Thyroid gland (tissue), 4 donors: ENCODE results near the gene EGLN3. TPM values are rescaled to one million over a fixed set of nuclear protein-coding genes. Genes with fewer than 3 reads are reported as not detected.
A peak's percentile ranks its signal among the peaks of the same experiment; 100 is the strongest.

Source experiments
- DNase-seq, 2 donors: peaks; one replicate each; pipeline ENCODE4 v3.0.0-alpha.2; 2019
- H3K27ac ChIP-seq, 3 donors: fragments of 200-600 bp; sonication (generic); 1 replicate in 2 of 3; 2 replicates in 1 of 3; pipeline ENCODE4 v1.5.1; 2016 to 2019; ENCODE audit warnings: mild to moderate bottlenecking in 1 of 3, moderate library complexity in 1 of 3
- H3K27me3 ChIP-seq: fragments of 200-600 bp; sonication (generic); one replicate; pipeline ENCODE4 v1.5.1; 2019
- H3K36me3 ChIP-seq, 2 donors: fragments of 200-600 bp; sonication (generic); one replicate each; pipeline ENCODE4 v1.5.1; 2016 to 2019
- H3K4me1 ChIP-seq, 2 donors: fragments of 200-600 bp; sonication (generic); one replicate each; pipeline ENCODE4 v1.5.1; 2017 to 2019
- H3K4me3 ChIP-seq, 3 donors: fragments of 200-600 bp; sonication (generic); replicated peaks in 1 of 3; 1 replicate in 2 of 3; 2 replicates in 1 of 3; pipeline ENCODE4 v1.5.1; 2016; ENCODE audit warnings: mild to moderate bottlenecking in 1 of 3
- H3K9me3 ChIP-seq: fragments of 200-600 bp; sonication (generic); one replicate; pipeline ENCODE4 v1.5.1; 2017
- POLR2A ChIP-seq, 2 donors: fragments of 450-650 bp; IDR thresholded peaks; one replicate each; pipeline ENCODE4 v1.6.1; 2017; ENCODE audit warnings: antibody characterized with exemption in 2 of 2, mild to moderate bottlenecking in 2 of 2, moderate library complexity in 1 of 2
- WGBS, 2 donors: methylation state at CpG; one replicate each; pipeline ENCODE4 v1.1.5; 2017; 5-methylcytosine and 5-hydroxymethylcytosine counted together
- intact Hi-C: fragments of 100-400 bp; cut with DNase I; formaldehyde crosslinking; loops from one replicate; pipeline ENCODE4 v1.15.1; 2023
- total RNA-seq, 4 donors: library from RNA; depleted of rRNA; stranded (reverse); fragments of >200 nt; gene quantifications; one replicate each; pipeline ENCODE4 v1.2.3, GENCODE V29; 2016
- TF ChIP-seq, protein P1 (sequence below), 6 experiments: fragments of 200-600 bp in 3 of 6; fragments of 450-650 bp in 3 of 6; sonication (generic) in 3 of 6; IDR thresholded peaks; one replicate each; pipeline ENCODE4 v1.5.1; 2016 to 2019; ENCODE audit warnings: antibody characterized with exemption in 6 of 6, mild to moderate bottlenecking in 2 of 6, inconsistent platforms in 1 of 6, moderate library complexity in 1 of 6

Gene EGLN3
- total RNA-seq, 4 donors from 2014 or later = 8.8 to 11.5 (median 10.2) TPM

DNA sequence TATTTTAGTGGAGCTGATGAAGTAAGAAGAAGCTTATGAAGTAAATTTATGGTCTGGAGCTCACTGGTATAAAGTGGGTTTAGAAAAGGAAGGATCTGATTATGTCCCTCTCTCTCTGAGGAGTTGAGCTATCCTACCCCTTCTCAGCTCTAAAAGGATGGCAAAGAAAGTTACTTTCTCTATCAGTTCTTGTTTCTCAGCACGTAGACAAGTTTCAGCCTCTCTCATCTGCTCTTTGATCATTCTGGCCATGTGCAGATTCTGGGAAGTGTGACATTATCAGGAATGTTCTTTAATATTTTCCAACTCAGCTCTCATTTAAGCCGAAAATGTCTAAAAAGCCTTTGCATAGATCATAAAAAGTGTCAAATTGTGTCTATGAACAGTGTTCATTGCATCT is 5.8 kb upstream of the EGLN3 start:
- Histone ChIP-seq H3K4me3 (no peak overlapping the region), H3K27me3 (no peaks in the 10 kb centered on the region), H3K4me1 (peaks cover under 1 to 1% of the 10 kb centered on the region in 2 donors), H3K27ac (no peak overlapping the region), H3K9me3 (no peaks in the 10 kb centered on the region), H3K36me3 (no peaks in the 10 kb centered on the region)
- TF ChIP-seq POLR2A (IDR thresholded peaks at IDR 0.05) = no peak
- TF ChIP-seq, protein P1, sequence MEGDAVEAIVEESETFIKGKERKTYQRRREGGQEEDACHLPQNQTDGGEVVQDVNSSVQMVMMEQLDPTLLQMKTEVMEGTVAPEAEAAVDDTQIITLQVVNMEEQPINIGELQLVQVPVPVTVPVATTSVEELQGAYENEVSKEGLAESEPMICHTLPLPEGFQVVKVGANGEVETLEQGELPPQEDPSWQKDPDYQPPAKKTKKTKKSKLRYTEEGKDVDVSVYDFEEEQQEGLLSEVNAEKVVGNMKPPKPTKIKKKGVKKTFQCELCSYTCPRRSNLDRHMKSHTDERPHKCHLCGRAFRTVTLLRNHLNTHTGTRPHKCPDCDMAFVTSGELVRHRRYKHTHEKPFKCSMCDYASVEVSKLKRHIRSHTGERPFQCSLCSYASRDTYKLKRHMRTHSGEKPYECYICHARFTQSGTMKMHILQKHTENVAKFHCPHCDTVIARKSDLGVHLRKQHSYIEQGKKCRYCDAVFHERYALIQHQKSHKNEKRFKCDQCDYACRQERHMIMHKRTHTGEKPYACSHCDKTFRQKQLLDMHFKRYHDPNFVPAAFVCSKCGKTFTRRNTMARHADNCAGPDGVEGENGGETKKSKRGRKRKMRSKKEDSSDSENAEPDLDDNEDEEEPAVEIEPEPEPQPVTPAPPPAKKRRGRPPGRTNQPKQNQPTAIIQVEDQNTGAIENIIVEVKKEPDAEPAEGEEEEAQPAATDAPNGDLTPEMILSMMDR (IDR thresholded peaks at IDR 0.05) = no peak
- DNase-seq = no peak
- 87 to 92% methylated on average over 2 of the region's 2 CpGs for WGBS, 2 donors
- intact Hi-C loops = no loop called here

DNA sequence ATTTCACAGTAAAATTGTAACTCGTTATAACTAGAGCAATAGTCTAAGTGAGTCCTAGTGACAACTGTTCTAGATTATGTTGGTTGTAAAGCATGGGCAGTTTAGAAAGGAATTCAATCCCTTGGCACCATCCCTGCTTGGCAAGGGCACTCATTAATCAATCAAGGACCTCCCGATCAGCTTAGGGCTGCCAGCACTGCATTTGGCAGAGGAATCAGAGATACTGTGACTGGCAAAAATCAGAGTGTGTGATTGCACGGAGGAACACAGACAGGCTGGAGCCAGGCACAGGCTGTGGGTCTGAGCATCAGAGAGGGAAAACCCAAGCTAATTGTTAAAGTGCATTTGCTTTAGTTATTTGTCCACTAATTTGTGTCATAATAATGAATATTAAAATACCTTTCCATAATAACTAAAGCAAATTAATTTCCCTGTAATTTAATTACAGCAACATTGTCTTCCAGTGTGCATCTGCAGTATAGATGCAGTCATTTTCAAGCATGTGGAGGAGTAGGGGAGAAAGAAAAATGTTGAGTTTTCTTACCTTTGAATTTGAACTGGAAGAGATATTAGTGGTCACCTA is 3.2 kb upstream of the EGLN3 start:
- TF ChIP-seq, protein P1 (IDR thresholded peaks at IDR 0.05) = no peak
- TF ChIP-seq POLR2A (IDR thresholded peaks at IDR 0.05) = no peak
- DNase-seq = peak; percentile 62 to 70
- Histone ChIP-seq H3K9me3 (no peaks in the 10 kb centered on the region), H3K27ac (no peak overlapping the region), H3K36me3 (no peaks in the 10 kb centered on the region), H3K4me1 (peaks cover 5 to 10% of the 10 kb centered on the region in 2 donors), H3K4me3 (no peak overlapping the region), H3K27me3 (no peaks in the 10 kb centered on the region)
- WGBS, 2 donors = 27 to 46% methylated on average over 3 of the region's 3 CpGs
- intact Hi-C loops = no loop called here

DNA sequence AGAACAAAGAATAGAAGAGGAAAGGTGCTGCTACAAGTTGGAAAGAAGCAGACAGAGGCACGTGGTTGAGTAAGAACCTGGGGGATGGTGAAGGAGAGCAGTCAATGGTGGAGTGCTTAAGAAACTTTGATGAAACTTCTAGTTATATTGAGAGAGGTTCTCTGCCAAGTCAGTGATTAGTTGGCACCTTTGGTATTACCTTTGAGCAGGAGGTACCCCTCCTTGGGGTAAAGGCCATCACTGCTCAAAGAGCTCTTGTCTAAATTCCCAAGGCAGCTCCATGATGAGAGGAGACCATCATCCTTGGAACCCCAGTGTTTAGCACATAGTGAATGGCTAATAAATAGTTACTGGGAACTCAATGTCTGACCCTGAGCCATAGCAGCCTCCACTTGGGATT is 1.7 kb upstream of the EGLN3 start:
- peaks cover 5 to 10% of the 10 kb centered on the region in 2 donors for H3K4me1 ChIP-seq
- H3K4me3 ChIP-seq = no peak overlapping the region
- intact Hi-C loops = no loop called here
- TF ChIP-seq, protein P1 (IDR thresholded peaks at IDR 0.05) = no peak
- TF ChIP-seq POLR2A (IDR thresholded peaks at IDR 0.05) = no peak
- no peaks in the 10 kb centered on the region for H3K36me3 ChIP-seq
- no peaks in the 10 kb centered on the region for H3K9me3 ChIP-seq
- WGBS, 2 donors = 88 to 89% methylated on average over 1 of the region's 1 CpG
- no peak for DNase-seq
- no peaks in the 10 kb centered on the region for H3K27me3 ChIP-seq
- H3K27ac ChIP-seq = no peak overlapping the region

DNA sequence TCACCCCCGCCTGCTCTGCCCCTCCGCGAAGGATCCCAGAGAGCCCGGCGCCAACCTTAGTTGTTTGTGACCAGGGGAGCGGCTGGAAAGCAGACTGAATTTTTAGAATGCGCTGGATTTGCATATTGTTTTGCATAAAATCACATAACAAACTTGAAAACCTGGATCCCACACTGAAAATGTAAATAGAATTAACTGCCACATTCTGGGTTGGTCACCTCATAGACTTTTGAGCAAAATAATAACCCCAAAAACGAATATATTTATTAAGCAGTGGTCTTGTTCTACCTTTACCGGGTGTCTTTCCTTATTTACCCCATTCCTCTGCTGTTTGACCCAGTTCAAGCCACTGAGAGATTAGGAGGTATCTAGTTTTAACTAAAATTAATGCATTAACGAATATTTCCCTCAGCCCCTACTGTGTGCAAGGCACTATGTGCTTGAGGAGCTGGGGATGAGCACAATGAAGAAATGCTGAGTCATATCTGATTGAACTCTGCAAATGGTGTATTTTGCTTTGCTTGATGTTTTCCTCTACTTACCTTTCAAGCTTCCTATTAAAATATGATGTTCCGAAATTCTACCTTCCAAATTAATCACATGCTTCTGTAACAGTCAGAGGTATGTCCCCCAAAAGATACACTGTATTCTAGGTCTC is 438 bp upstream of the EGLN3 start:
- intact Hi-C loops = no loop called here
- Histone ChIP-seq H3K27ac (no peak overlapping the region), H3K36me3 (no peaks in the 10 kb centered on the region), H3K9me3 (no peaks in the 10 kb centered on the region), H3K27me3 (no peaks in the 10 kb centered on the region), H3K4me3 (no peak overlapping the region), H3K4me1 (peaks cover 5 to 10% of the 10 kb centered on the region in 2 donors)
- TF ChIP-seq, protein P1 (IDR thresholded peaks at IDR 0.05) = no peak
- TF ChIP-seq POLR2A (IDR thresholded peaks at IDR 0.05) = no peak
- WGBS, 2 donors = 14 to 15% methylated on average over 10 to 11 of the region's 11 CpGs
- no peak for DNase-seq

DNA sequence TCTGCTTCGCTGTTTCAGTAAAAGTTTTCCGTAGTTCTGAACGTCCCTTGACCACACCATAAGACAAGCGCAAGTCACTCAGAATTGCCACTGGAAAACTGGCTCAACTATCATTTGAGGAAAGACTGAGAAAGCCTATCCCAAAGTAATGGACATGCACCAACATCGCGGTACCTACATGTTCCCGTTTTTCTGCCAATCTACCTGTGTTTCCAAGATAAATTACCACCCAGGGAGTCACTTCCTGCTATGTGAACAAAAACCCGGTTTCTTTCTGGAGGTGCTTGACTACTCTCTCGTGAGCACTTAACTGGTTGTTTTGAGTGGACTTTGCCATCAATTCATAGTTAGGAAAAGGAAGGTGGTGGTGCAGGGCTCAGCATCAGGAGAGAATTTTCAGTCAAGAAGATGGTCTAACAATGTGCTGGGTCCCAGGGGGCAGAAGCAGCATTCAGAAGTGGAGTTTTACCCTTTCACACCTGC is 1.4 kb downstream of the EGLN3 start:
- peaks cover 5 to 10% of the 10 kb centered on the region in 2 donors for H3K4me1 ChIP-seq
- H3K27ac ChIP-seq = no peak overlapping the region
- peak in 1 of 2 donors; percentile 7 for DNase-seq
- WGBS, 2 donors = 42 to 44% methylated on average over 9 of the region's 9 CpGs
- H3K9me3 ChIP-seq = no peaks in the 10 kb centered on the region
- no peaks in the 10 kb centered on the region for H3K36me3 ChIP-seq
- intact Hi-C loops = no loop called here
- no peaks in the 10 kb centered on the region for H3K27me3 ChIP-seq
- TF ChIP-seq, protein P1 (IDR thresholded peaks at IDR 0.05) = no peak
- no peak for TF ChIP-seq POLR2A (IDR thresholded peaks at IDR 0.05)
- H3K4me3 ChIP-seq = peak overlapping the region in 1 of 3 donors; percentile 40
